ENCODE results near the gene HSD11B1L.
A peak's percentile ranks its signal among the peaks of the same experiment; 100 is the strongest.
"Not testable (repeated sequence)": the region's sequence is repeated elsewhere in the genome, so short reads cannot be mapped to it uniquely, and the experiment has no call there.

HSD11B1L gene

DNA sequence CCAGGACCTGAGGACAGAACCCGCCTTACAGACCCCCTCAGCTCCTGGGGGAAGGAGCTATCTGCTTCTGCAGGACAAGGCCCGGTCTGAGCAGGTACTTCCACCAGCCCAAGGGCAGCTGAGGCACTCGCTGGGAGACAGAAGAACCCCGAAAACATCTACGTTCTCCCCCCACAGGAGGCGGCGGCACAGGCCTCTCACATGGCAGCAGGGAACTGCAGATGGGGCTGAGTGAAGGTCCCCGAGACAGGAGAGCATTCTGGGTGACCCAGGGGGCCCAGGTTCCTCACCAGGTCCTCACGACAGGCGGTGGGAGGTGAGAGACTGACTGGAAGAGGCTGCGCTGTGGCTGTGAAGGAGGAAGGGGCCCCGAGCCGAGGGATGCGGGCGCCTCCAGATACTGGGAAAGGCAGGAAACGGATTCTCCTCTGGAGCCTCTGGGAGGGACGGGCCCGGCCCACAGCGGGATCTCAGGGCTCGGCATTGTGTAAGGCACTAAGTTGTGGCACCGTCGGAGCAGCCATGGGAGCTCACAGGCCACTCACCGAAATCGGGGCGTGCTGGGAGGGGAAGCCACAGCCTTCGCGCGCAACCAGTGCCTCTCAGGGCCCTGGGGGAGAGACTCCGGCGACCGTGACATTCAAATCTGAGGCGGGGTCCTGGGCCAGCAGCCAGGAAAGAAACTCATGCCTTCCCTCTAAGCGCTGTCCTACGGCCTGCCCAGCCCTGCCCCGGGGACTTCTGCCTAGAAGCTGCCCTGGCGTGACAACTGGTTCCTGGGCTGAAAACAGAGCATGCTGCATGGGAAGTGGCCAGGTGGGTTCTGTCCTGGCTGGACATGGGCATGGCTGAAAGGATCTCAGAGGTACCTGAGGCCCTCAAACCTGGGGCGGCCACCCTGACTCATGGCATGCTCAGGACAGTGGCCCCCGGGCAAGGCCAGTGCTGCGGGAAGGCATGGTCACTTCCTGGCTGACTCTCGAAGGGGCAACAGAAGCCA lies 23.3 kb downstream of the HSD11B1L start:
- DNase-seq, result no peak

DNA sequence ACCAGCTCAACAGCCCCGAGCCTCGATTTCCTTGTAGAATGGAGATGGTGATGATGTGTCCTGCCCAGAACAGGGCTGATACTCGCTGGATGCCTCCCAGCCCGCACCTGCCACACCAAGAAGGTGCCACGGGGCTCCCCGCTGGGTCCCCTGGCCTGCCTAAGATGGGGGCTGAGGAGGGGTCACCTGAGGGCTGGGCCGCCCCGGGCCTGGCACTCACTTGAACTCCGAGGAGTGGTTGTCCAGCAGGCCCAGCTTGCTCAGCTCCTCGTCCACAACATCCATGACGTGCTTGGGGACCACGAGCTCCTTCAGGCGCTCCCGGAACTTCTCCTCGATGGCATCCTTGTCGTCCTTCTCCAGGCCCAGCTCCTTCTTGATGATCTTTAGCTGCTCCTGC lies 24.7 kb downstream of the HSD11B1L start:
- no peak for DNase-seq

DNA sequence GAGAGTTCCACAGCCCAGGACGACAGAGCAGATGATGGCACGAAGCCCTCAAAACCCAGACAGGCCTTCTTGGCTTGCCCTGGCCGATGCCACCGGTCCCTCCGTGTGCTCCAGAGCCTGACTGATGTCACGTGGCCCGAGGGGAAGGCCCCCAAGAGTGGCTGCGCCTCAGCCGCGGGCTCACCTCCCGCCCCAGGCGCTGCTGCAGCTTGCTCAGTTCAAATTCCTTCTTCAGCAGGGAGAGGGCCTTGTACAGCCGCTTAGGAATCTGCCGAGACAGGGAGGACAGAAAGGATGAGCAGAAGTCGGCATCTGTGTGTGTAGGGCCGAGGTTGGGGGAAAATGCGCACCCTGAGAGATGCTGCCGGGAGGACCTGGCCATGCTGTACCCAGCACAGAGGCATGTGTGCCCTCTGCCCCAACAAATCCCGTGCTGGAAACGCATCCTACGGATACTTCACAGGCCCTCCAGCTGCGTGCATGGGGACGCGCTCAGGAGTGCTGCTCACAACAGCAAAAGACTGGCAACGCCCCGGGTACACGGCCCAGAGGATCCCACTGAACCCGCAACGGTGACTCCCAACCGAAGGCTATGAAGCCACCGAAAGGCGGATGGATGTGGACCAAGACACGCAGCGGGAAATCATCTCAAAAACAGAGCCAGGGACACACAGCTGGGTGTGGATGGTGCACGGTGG lies 26.2 kb downstream of the HSD11B1L start:
- no peak for DNase-seq

DNA sequence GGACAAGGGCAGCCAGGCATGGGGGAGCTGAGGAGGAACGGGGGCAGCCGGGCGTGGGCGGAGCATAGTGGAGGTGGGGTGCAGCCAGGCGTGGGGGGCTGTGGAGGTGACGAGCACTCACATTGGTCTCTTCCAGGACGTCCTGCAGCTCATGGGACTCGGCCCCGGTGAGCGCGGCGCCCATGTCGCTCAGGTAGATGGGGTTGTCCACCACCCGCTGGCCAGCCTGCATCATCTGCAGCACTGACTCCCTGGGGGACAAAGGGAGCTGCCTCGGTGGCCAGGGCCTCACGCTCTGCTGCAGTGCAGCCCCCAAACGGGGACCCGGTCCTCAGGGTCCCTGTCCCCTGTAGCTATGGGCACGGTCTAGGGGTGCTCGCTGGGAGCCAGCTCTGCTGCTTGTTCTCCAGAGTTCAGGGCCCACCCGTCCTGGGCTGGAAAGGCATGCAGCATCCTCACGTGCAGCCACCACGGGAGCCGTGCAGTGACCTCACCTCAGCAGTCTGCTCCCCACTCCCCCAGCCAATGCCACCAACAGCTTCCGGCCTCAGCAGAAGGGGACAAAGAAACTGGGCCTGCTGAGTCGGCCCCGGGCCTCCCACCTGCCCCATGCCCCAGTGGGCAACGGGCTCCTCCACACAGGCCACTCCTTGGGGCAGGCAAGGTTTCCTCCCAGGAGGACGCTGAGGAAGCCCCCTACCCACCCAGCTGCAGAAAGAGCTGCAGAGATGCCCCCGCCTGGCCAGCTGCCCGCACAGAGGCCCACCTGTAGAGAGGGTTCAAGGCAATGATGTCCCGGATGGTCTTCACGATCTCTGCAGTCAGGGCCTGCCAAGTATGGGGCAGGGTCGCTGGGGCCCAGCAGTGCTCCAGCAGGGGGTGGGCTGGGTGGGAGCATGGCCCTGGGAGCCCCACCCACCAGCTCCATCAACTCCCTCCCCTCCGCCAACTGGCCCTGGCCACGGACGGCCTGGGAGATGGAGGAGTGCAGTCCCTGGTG lies 27.0 kb downstream of the HSD11B1L start:
- no peak for DNase-seq

DNA sequence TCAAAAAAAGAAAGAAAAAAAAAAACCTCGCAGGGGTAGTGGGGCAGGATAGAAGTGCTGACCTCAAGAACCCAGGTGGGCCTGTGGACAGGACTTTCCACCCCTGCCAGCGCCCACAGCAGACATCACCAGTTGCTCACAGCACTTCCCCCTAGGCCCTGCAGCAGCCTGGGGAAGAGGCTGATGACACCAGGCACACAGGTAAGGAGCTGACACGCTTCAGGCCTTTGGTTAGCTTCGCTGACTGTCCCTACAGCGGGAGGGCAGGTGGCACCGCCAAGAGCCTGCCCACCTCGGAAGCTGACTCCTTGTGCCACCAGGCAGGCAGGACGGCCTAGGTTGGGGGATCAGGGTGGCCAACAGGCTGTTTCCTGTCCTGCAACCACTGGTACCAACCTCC lies 30.2 kb downstream of the HSD11B1L start:
- no peak for DNase-seq

DNA sequence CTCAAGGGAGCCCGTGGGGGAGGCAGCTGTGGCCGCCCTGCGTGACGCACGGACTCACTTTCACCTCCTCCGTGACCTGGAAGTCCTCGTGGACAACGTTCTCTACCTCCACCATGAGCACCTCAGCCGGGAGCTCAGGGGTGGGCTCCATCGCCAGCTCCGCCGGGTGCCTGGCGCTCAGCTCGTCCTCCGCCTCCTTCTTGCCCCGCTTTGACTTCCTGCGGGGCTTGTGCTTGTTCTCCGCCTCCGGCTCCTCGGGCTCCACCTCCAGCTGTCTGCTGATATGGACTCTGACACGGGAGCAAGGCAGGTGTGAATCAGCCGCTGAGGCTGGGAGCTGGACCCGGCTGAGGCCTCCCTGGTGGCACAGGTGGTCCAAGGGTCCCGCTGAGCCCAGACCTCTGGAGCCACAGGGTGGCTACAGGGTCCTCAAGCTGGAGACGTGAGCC lies 30.9 kb downstream of the HSD11B1L start:
- no peak for DNase-seq

DNA sequence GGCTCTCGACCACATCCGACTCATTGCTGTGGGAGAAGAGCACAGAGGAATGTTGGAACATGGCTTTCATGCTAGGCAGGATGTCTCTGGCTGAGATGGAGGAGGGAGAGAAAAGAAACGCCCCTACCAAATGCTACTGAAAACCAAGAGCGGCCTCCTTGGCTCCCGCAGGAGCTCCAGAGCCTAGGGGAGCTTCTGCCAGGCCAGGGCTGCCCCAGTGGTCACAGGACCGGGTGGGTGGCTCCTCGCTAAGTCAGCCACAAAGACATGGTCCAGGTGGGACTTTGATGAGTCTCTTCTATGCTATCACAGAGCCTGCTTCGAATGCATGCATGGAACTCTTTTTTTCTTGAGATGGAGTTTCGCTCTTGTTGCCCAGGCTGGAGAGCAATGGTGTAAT lies 32.4 kb downstream of the HSD11B1L start:
- DNase-seq, result no peak

DNA sequence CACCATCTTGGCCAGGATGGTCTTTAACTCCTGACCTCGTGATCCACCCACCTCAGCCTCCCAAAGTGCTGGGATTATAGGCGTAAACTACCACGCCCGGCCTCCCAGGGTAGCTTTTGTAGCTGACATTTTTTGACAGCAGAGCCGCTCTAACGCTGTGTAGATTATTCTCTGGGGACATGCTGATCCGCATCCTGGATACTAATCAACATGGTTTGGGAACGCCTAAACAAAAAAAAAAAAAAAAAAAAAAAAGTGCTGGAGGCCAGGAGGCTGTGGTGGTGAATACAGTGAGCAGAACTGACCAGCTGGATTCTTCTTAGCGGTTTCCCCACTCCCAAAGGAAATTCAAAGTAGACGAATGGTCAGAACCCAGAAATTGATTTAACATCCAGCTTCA lies 34.0 kb downstream of the HSD11B1L start:
- DNase-seq, result no peak

DNA sequence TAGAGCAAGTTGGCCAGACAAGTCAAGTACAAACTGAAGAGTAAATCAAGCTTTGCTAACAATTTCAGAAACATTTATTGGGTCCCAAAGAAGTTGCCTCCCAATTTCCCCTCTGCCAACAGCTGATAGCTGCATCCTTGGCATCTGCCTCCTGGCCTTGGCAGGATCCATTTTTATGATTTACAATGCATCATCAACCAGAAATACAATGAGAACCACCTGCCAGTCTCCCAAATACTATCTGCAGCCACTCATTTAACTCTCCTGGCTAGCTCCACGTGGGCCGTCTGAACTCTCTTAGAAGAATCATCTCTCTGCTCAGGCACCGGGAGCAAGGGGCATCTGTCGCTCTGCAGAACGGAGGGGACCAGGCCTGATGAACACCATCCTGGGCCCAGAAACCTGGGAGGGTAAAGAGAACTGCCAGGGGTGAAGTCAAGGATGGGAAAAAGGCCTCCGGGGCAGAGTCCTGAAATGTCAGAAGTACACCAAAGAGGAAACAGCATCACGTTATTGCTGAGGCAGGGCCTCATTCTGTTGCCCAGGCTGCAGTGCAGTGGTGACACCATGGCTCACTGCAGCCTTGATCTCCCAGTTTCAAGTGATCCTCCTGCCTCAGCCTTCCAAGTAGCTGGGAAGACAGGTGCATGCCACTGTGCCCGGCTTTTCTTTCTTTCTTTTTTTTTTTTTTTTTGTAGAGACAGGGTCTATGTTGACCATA lies 36.5 kb downstream of the HSD11B1L start:
- DNase-seq, result no peak

DNA sequence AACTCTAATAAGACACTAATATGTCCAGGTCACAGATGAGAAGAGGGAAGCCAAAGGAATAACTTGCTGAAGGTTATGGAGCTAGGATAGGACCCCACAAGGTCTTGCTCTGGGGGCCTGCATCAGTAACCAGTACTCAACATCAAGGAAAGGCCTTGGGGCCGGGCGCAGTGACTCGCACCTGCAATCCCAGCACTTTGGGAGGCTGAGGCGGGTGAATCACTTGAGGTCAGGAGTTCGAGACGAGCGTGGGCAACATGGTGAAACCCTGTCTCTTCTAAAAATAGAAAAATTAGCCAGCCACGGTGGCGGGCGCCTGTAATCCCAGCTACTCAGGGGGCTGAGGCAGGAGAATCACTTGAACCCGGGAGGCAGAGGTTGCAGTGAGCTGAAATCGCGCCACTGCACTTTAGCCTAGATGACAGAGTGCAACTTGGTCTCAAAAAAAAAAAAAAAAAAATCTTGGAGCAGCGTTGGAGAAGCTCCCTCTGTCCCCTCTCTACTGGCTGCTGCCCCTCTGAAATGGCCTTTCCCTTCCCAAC lies 37.3 kb downstream of the HSD11B1L start:
- DNase-seq, result no peak

DNA sequence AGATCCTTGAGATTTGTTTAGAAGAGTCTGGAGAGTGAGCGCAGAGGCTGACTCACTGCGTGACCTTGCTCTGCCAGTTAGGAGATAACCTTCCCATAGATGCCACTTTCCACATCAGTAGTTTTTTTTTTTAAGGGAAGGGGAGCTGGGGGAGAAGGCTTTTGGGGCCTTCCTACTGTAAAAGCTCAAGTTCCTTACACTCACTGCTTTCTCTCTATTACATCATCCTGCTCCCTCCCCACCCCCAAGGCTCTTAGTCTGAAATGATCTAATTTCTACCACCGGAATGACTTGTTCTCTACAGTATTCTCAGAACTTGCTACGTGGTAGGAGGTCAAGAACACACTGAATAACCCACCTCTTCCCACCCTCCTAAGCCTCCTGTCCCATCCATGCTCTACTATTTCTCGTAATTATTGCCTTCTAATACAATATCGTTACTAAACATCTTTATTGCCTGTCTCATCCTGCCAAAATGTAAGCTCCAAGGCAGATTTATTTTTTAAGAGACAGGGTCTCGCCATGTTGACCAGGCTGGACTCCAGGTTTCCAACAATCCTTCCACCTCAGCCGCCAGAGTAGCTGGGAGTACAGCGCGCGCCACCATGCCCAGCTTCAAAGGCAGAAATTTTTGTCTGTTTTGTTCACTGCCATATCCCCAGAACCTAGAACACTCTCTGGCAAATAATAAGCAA lies 37.9 kb downstream of the HSD11B1L start:
- no peak for DNase-seq

DNA sequence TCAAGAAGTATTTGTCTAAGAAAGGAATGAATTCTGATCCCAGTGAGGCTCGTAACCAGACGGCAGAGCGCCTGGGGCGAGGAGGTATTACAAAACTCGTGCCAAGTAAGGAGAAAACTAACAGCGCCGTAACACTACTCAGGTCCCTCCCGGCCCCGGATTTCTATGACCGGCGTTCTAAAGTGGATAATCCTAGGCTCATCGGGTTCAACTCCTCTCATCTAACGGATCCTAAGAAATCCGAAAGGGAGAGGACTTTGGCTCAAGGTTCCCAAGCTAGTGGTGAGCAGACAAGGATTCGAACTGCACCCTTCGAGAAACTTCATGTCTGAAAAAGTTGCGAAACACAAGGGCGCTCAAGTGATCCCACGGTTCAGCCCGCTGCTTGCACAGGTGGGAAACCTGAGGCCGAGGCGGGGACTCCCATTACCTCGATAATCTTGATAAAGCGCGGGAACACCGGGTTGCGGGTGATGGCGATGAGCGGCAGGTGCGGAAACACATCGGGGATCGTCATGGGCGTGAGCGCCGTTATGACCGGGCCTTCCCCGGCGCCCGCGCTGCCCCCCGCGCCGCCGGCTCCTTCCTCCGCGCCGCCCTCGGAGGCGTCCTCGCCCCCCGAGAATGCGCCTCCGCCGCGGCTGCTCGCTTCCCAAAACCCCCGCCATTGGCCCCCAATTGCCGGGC lies 38.6 kb downstream of the HSD11B1L start:
- DNase-seq, result no peak

DNA sequence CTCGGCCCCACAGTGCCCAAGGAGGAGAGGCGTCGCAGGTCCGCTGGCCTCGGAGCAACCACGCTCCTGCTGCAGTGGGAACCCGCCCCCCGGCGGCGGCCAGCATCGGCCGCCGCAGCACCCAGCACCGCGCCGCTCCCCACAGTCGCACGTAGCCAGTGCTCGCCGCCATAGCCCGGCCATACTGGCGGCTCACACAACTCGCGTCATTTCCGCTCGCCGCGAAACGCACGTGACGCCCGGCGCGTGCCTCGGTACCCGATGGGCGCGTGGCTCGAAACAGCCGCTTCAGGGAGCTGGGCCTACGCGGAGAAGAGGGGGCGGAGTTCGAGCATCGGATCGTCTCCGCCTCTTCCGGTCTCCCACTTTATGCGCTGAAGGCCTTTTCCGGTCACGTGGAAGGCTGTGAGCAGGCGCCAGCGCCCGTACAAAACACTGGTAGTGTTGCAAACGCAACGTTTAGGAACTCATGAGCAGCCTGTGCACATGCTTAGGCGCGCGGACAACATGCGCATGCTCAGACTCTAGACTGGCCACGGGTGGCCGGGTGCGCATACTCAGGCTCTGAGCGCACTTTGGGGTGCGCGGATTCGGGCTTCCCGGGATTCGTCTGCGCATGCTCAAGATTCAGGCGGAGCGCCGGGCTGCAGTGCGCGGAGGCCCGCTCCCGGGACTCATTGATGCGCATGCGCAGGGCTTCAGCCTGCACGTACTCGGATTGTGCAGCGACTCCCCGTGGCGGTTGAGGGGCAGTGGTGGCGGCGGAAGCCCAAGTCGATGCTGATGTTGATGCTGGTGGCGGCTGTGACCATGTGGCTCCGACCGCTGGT lies 39.3 kb downstream of the HSD11B1L start, which contains the start of the genes CATSPERD and LONP1:
TSS of gene CATSPERD (plus strand) at position 677 of the 830 bp plus-strand sequence. CDS start at position 778, 101 bp downstream.
TSS of gene LONP1 (minus strand) at position 186 of the 830 bp plus-strand sequence. CDS start at position 172, 14 bp downstream.
- DNase-seq, result peak; percentile 91

DNA sequence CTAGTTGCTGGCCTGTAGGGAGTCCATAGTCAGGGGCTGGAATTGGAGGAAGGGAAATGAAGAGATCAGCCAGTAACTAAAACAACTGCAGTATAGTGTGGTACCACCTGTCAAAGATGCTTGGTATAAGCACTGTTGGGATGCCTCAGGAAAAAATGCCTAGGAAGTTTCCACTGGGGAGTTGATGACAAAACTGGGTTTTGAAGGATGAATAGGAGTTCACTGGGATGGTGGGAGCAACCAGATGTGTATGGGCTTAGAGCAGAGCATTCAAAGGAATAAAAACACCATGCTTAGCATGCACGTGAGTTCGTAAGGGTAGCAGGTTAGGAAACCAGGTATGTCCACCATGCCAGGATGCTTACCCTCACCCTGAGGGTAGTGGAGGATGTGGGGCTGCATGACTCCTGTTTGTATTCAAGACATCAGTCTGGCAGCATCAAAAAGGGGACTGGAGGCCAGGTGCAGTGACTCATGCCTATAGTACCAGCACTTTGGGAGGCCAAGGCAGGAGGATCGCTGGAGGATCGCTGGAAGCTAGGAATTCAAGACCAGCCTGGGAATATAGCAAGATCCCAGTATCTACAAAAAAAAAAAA lies 46.7 kb downstream of the HSD11B1L start:
- DNase-seq, result no peak

DNA sequence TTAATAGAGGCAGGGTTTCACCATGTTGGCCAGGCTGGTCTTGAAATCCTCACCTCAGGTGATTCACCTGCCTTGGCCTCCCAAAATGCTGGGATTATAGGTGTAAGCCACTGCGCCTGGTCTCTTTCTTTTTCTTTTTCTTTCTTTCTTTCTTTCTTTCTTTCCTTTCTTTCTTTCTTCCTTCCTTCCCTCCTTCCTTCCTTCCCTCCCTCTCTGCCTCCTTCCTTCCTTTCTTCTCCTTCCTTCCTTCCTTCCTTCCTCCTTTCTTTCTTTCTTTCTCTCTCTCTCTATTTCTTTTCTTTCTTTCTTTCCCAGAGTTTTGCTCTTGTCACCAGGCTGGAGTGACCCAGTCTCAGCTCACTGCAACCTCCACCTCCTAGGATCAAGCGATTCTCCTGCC lies 52.3 kb downstream of the HSD11B1L start:
- DNase-seq, result not testable (repeated sequence)
